ENCODE measurements around the gene CD46.
"Not testable (repeated sequence)": the region's sequence is repeated elsewhere in the genome, so short reads cannot be mapped to it uniquely, and the experiment has no call there.

CD46 gene

GRCh38 chr1:207766569-207766968 lies 14.7 kb downstream of the CD46 start:
- DNase-seq (ENCODE audit: low spot score in 2 of 2) (no peak), ATAC-seq (no peak)
- Mint-ChIP-seq H3K4me3 (no peak overlapping the region), H3K36me3 (peaks cover 94% of the 10 kb centered on the region), H3K9me3 (no peaks in the 10 kb centered on the region), H3K4me1 (peaks cover 10% of the 10 kb centered on the region), H3K27ac (no peak overlapping the region)

- H3K4me1 Mint-ChIP-seq: peaks cover 42% of the 10 kb centered on the region
- DNase-seq (ENCODE audit: low spot score in 2 of 2); ATAC-seq; H3K27ac Mint-ChIP-seq; H3K4me3 Mint-ChIP-seq; H3K9me3 Mint-ChIP-seq: not testable (repeated sequence)
- peaks cover 94% of the 10 kb centered on the region for H3K36me3 Mint-ChIP-seq
Observed at GRCh38 chr1:207770514-207770913, 18.7 kb downstream of the CD46 start.

- Mint-ChIP-seq H3K4me1 (peaks cover 49% of the 10 kb centered on the region), H3K36me3 (peaks cover 91% of the 10 kb centered on the region)
- not testable (repeated sequence) for H3K4me3 Mint-ChIP-seq; DNase-seq (ENCODE audit: low spot score in 2 of 2); H3K27ac Mint-ChIP-seq; ATAC-seq; H3K9me3 Mint-ChIP-seq
Observed at GRCh38 chr1:207776045-207776444, 24.2 kb downstream of the CD46 start.

- ATAC-seq; DNase-seq (ENCODE audit: low spot score in 2 of 2); H3K9me3 Mint-ChIP-seq; H3K27ac Mint-ChIP-seq; H3K4me3 Mint-ChIP-seq: not testable (repeated sequence)
- peaks cover 41% of the 10 kb centered on the region for H3K4me1 Mint-ChIP-seq
- H3K36me3 Mint-ChIP-seq: peaks cover 83% of the 10 kb centered on the region
Observed at GRCh38 chr1:207777412-207777811, 25.6 kb downstream of the CD46 start.

- Mint-ChIP-seq H3K9me3 (peaks cover 3% of the 10 kb centered on the region), H3K4me3 (no peak overlapping the region), H3K4me1 (peaks cover 28% of the 10 kb centered on the region), H3K27ac (peak overlapping the region; percentile 14), H3K36me3 (peaks cover 83% of the 10 kb centered on the region)
- ATAC-seq (no peak), DNase-seq (ENCODE audit: low spot score in 2 of 2) (no peak)
Observed at GRCh38 chr1:207779008-207779407, 27.2 kb downstream of the CD46 start.

GRCh38 chr1:207781312-207781711 lies 29.5 kb downstream of the CD46 start:
- Mint-ChIP-seq H3K9me3 (peaks cover 3% of the 10 kb centered on the region), H3K27ac (no peak overlapping the region), H3K36me3 (peaks cover 83% of the 10 kb centered on the region), H3K4me3 (no peak overlapping the region), H3K4me1 (peaks cover 18% of the 10 kb centered on the region)
- ATAC-seq (no peak), DNase-seq (ENCODE audit: low spot score in 2 of 2) (no peak)

GRCh38 chr1:207787776-207788175 lies 35.9 kb downstream of the CD46 start:
- no peak for ATAC-seq
- no peak overlapping the region for H3K27ac Mint-ChIP-seq
- no peaks in the 10 kb centered on the region for H3K9me3 Mint-ChIP-seq
- H3K4me1 Mint-ChIP-seq: no peaks in the 10 kb centered on the region
- no peak overlapping the region for H3K4me3 Mint-ChIP-seq
- H3K36me3 Mint-ChIP-seq: peaks cover 93% of the 10 kb centered on the region
- no peak for DNase-seq (ENCODE audit: low spot score in 2 of 2)

- H3K9me3 Mint-ChIP-seq: no peaks in the 10 kb centered on the region
- DNase-seq (ENCODE audit: low spot score in 2 of 2) (no peak), ATAC-seq (no peak)
- no peaks in the 10 kb centered on the region for H3K4me1 Mint-ChIP-seq
- peaks cover 93% of the 10 kb centered on the region for H3K36me3 Mint-ChIP-seq
- H3K4me3 Mint-ChIP-seq: no peak overlapping the region
- no peak overlapping the region for H3K27ac Mint-ChIP-seq
Observed at GRCh38 chr1:207789386-207789785, 37.5 kb downstream of the CD46 start.

- H3K4me1 Mint-ChIP-seq: no peaks in the 10 kb centered on the region
- H3K4me3 Mint-ChIP-seq: no peak overlapping the region
- no peak for DNase-seq (ENCODE audit: low spot score in 2 of 2)
- no peak overlapping the region for H3K27ac Mint-ChIP-seq
- peaks cover 90% of the 10 kb centered on the region for H3K36me3 Mint-ChIP-seq
- ATAC-seq: no peak
- H3K9me3 Mint-ChIP-seq: no peaks in the 10 kb centered on the region
Observed at GRCh38 chr1:207789792-207790787, 38.2 kb downstream of the CD46 start.

GRCh38 chr1:207791290-207791689 lies 39.4 kb downstream of the CD46 start:
- Mint-ChIP-seq H3K4me1 (no peaks in the 10 kb centered on the region), H3K4me3 (no peak overlapping the region), H3K27ac (no peak overlapping the region), H3K36me3 (peaks cover 87% of the 10 kb centered on the region), H3K9me3 (no peaks in the 10 kb centered on the region)
- DNase-seq (ENCODE audit: low spot score in 2 of 2) (no peak), ATAC-seq (no peak)

- ATAC-seq (no peak), DNase-seq (ENCODE audit: low spot score in 2 of 2) (no peak)
- no peaks in the 10 kb centered on the region for H3K9me3 Mint-ChIP-seq
- H3K4me3 Mint-ChIP-seq: no peak overlapping the region
- peaks cover 16% of the 10 kb centered on the region for H3K4me1 Mint-ChIP-seq
- H3K36me3 Mint-ChIP-seq: peaks cover 78% of the 10 kb centered on the region
- no peak overlapping the region for H3K27ac Mint-ChIP-seq
Observed at GRCh38 chr1:207793327-207793726, 41.5 kb downstream of the CD46 start.

GRCh38 chr1:207794861-207795260 lies 43.0 kb downstream of the CD46 start:
- peaks cover 31% of the 10 kb centered on the region for H3K4me1 Mint-ChIP-seq
- ATAC-seq (no peak), DNase-seq (ENCODE audit: low spot score in 2 of 2) (no peak)
- peaks cover 73% of the 10 kb centered on the region for H3K36me3 Mint-ChIP-seq
- H3K4me3 Mint-ChIP-seq: no peak overlapping the region
- H3K27ac Mint-ChIP-seq: peak overlapping the region; percentile 73
- H3K9me3 Mint-ChIP-seq: no peaks in the 10 kb centered on the region

GRCh38 chr1:207797229-207797973 lies 45.5 kb downstream of the CD46 start:
- H3K4me1 Mint-ChIP-seq: peaks cover 38% of the 10 kb centered on the region
- DNase-seq (ENCODE audit: low spot score in 2 of 2) (peak; percentile 41 to 85), ATAC-seq (peak; percentile 85)
- H3K27ac Mint-ChIP-seq: no peak overlapping the region
- H3K4me3 Mint-ChIP-seq: no peak overlapping the region
- H3K36me3 Mint-ChIP-seq: peaks cover 74% of the 10 kb centered on the region
- H3K9me3 Mint-ChIP-seq: no peaks in the 10 kb centered on the region

- Mint-ChIP-seq H3K4me1 (peaks cover 38% of the 10 kb centered on the region), H3K36me3 (peaks cover 60% of the 10 kb centered on the region), H3K9me3 (no peaks in the 10 kb centered on the region), H3K27ac (peak overlapping the region; percentile 67), H3K4me3 (peak overlapping the region; percentile 32)
- DNase-seq (ENCODE audit: low spot score in 2 of 2) (no peak), ATAC-seq (peak; percentile 86)
Observed at GRCh38 chr1:207798847-207799246, 47.0 kb downstream of the CD46 start.

GRCh38 chr1:207799989-207800648 lies 48.3 kb downstream of the CD46 start:
- H3K4me3 Mint-ChIP-seq: no peak overlapping the region
- H3K9me3 Mint-ChIP-seq: no peaks in the 10 kb centered on the region
- H3K4me1 Mint-ChIP-seq: peaks cover 38% of the 10 kb centered on the region
- DNase-seq (ENCODE audit: low spot score in 2 of 2) (no peak), ATAC-seq (no peak)
- H3K36me3 Mint-ChIP-seq: peaks cover 60% of the 10 kb centered on the region
- no peak overlapping the region for H3K27ac Mint-ChIP-seq
